GM19238 (cell line): Measurements from ENCODE around the gene IRS2.
"Not testable (repeated sequence)": the region's sequence is repeated elsewhere in the genome, so short reads cannot be mapped to it uniquely, and the experiment has no call there.

ENCODE experiments used
- DNase-seq: peaks from one replicate; pipeline ENCODE4 v3.0.0; 2011; ENCODE audit warnings: low spot score; ENCODE audit not compliant: insufficient read length

The IRS2 gene

GRCh38 chr13:109786457-109787134, at the start of gene IRS2:
IRS2 (minus strand) TSS chr13:109786583; CDS start chr13:109786053, 530 bp downstream.
- DNase-seq, result peak; percentile 80

DNA sequence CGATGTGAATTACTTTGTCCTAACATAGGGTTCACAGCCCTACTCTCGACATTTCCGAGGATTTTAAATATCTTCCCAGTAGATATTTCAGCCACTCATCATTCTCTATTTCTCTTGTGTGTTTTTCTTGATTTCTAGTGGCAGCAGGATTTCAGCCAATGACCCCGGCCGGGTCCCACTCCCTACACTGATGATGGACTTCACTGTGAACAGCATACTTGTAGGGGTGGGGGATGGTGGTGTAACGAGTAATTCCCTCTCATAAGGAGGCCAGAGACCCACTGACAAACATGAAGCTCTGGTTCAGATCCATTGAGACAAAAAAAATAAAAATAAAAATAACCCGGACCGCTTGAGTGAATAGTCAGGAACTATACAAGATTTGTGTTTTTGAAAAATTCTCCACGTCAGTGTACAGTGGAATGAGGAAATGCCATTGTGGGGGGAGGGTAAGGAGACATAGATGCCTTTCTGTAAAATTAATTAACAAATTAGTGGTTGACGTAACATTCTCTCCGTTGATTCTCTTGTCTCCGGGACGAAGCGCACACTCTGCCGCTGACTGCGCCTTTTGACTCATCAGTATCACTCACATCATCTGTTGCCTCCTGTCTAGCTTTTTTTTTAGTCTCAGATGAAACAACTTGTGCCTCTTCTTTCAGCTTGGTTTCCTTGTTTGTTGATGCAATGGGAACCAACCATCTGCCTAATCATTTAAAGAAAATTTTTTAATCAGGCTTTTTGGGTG, 48.8 kb upstream of the IRS2 start:
- DNase-seq, result no peak

- DNase-seq, result no peak
Measured at GRCh38 chr13:109833940-109834339, 47.6 kb upstream of the IRS2 start.

DNA sequence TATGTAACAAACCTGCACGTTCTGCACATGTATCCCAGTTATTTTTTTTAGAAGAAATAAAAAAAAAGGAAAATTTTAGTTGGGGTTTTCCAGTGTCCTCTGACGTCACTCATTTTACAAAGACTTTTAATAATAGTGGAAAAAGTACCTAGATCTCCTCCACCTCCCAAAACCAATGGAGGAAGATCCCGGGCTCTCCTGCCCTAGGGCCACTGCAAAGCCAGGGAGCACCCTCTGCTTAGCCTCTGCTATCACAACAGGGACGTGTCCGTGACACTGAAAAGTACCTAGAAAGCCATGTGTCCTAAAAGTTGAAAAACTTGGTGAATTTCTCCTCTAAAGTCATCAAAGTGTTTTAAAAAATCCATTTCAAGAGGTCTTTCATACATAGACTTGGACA, 46.7 kb upstream of the IRS2 start:
- DNase-seq, result no peak

DNA sequence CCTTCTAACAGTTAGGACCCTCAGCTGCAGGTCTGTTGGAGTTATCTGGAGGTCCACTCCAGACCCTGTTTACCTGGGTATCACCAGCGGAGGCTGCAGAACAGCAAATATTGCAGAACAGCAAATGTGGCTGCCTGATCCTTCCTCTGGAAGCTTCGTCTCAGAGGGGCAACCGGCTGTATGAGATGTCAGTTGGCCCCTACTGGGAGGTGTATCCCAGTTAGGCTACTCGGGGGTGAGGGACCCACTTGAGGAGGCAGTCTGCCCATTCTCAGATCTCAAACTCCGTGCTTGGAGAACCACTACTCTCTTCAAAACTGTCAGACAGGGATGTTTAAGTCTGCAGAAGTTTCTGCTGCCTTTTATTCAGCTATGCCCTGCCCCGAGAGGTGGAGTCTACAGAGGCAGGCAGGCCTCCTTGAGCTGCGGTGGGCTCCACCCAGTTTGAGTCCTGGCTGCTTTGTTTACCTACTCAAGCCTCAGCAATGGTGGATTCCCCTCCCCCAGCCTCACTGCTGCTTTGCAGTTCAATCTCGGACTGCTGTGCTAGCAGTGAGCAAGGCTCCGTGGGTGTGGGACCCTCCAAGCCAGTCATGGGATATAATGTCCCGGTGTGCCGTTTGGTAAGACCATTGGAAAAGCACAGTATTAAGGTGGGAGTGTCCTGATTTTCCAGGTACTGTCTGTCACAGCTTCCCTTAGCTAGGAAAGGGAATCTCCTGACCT, 42.4 kb upstream of the IRS2 start:
- not testable (repeated sequence) for DNase-seq

DNA sequence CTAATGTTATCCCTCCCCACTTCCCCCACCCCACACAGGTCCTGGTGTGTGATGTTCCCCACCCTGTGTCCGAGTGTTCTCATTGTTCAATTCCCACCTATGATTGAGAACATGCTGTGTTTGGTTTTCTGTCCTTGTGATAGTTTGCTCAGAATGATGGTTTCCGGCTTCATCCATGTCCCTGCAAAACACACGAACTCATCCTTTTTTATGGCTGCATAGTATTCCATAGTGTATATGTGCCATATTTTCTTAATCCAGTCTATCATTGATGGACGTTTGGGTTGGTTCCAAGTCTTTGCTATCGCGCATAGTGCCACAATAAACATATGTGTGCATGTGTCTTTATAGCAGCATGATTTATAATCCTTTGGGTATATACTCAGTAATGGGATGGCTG, 36.8 kb upstream of the IRS2 start:
- not testable (repeated sequence) for DNase-seq

- no peak for DNase-seq
Measured at GRCh38 chr13:109821103-109821502, 34.7 kb upstream of the IRS2 start.

DNA sequence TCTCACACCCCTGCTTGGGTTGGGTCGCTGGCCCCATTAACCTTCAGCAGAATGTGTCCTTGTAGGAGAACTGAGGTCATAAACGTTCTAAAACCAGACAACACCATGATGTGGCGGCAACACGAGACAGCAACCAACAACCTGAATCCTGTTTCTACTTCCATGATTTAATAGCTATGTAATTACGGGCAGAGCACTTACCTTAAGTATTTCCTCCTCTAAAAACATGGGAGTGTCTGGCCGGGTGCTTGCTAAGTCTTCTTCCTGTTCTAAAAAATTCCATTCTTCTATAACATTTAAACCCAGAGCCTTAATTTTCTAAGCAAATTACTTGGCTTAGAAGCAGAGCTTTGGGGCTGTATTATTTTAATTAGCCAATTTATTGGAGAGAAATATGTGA, 33.5 kb upstream of the IRS2 start:
- DNase-seq, result no peak

- DNase-seq, result no peak
Measured at GRCh38 chr13:109818886-109819285, 32.5 kb upstream of the IRS2 start.

DNA sequence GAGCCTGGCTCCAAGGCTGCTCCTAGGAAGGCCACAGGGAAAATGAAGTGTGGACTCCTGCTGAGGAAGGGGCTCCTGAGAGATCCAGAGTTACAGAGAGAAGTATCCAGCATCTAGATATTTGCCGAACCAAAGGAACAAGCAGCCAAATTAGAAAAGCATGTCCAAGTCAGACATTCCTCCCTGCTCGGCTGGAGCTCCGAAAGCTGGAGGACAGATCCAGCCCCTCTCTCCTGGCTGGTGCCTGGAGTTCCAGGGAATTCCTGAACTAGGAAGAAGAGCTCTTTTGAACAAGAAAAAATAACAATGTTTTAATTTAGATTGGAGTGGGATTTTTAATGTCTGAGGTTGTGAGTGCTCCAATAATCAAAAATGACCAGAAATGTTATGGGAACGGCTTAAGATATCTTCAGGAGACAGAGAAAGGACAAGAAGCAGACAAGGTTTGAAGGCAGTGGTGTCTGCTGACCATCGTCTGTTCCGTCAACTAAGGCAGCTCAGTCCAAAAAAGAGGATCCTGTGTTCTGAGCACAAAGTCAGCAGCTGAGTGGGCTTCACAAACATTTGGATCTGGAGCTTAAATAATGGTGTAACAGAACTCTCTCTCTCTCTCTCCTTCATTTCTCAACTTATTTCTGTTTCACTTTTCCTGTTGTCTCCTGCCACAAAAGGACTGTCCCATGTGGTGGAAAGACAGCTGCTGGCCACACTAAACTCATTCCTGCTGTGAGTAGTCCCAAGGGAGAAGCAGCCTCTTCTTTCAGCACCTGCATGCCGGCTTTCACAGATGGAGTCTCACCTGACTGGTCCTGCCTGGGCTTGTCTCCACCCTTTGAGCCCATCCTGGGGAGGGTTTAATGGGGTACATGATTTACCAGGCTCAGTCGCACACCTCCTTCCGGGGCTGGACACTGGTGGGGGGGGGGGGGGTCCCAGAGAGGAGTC, 31.5 kb upstream of the IRS2 start:
- DNase-seq, result no peak

DNA sequence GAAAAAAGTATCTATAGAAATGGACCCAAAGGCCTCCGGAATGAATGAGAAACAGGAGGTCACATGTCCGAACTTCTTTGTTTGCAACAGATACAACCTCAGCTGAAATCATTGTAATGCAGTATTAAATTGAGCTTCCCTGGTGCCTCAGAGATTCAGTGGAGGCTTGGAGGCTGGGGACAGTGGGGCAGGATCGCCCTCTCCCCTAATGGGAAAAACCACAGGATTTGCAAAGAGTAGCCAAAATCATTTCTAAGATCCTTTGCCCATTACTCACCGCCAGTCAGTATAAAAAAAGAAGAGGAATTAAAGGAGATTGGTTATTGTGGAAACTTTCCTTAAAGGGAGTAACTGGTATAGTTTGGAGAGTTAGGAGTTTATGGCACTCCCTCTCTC, 30.4 kb upstream of the IRS2 start:
- DNase-seq, result no peak

DNA sequence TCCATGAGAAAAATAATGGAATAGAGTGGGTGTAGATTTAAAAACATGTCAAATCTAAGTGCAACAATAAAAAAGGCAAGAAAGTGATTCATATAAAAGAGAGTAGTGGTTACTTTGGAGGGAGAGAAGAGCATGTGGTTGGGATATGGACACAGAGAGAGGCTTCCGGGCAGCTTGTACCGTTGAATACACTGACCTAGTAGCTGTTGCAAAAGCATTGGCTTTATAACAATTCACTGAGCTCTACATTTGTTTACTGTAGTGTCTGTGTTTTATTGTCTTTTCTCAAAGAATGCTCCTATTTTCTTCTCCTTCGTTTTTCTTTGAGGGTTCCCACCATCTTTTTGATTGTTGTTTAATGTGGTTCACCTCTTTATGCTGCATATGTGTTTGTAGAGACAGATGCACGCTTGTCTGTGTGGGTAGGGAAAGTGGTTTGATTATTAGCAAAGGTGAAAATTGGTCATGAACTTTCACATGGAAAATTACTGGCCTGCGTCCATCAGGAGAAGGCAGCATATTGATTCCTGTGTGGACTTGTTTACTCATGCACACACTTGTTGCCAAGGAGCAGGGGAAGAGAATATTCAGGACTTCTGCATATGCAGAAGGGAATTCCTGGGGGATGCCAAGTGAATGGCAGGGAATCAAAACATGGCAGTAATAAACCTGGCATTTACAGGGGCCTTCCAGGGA, 29.9 kb upstream of the IRS2 start:
- DNase-seq, result no peak

DNA sequence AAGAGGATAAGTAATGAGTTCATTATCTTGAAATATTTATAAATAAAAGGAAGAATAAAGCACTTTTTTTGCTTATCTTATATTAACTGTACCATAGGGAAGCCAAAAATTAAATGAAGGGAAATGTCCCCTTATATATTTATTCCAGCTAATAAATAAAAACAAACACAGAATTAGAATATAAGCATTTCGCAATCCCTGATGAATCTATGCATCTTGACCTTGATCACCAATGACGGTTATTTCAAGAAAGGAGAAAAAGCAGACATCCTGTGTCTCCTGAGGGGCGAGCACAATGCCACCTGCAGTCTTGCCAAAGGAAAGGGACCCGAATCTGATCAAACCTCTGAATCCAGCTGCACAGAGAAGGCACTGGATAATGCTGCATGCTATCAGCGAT, 29.3 kb upstream of the IRS2 start:
- no peak for DNase-seq

DNA sequence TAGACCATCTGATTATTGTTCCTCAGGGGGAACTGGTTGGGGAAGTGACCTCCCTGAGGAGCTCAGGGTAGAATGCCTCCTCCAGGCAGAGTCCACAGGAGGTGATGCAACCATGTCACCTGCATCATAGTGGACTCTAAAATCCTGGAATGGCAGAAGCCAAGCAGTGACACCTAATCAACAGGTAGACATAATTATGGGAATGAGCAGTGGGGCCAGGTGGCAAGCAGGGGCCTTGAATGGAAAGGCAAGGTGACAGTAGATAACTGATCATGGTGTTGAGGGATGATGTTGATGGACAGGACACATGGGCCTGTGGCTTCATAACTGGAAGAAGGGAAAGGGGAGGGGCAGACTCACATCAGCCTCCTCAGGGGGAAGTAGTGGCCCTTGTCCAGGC, 27.3 kb upstream of the IRS2 start:
- no peak for DNase-seq

DNA sequence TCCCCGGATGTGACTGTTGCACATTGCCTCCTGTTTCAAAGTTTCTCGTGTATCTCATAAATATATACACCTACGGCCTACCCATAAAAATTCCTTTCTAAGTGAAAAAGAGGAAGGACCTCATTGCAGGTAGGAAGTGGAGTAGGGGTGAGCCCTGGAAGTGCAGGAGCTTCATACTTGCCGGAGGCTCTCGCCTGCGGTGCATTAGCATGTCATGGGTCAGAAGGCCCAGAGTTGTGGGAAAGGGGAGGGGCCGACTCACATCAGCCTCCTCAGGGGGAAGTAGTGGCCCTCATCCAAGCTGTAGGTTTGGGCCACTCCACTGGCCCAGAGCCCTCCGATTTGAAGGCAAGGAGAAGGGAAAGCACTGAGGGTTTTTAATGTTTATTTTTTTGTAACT, 26.0 kb upstream of the IRS2 start:
- no peak for DNase-seq

DNA sequence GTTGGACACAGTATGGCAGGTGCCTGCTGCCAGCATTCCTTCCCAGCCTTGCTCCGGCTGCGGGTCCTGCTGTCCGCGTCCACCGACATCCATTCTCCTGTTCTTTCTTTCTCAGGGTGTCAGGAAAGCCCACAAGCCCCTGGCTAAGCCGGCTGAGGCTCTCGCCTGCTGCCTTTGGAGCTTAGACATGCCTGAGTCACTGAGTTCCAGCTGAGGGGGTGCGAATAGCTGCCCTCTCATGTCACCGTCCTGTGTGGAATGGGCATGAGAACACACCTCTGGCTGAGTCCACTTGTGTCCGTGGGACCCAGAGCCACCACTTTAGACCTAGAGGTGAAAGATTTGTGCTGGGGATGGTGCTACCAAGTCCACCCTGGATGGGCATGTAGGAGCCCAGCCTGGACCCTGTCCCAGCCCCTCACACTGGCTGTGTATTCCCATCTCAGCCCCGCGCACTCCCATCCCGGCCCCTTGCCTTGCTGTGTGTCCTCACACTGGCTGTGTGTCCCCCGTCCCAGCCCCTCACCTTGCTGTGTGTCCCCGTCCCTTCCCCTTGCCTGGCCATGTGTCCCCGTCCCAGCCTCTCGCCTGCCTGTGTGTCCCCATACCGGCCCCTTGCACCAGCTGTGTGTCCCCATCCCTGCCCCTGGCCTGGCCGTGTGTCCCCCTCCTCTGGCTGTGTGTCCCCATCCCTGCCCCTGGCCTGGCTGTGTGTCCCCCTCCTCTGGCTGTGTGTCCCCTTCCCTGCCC, 24.6 kb upstream of the IRS2 start:
- DNase-seq, result no peak

- DNase-seq, result no peak
Measured at GRCh38 chr13:109809216-109809932, 23.0 kb upstream of the IRS2 start.

- no peak for DNase-seq
Measured at GRCh38 chr13:109807345-109807744, 21.0 kb upstream of the IRS2 start.

GRCh38 chr13:109804654-109805053, 18.3 kb upstream of the IRS2 start:
- DNase-seq, result no peak
